Occipital lobe (tissue), 2 donors: ENCODE results near the gene EPOP. TPM values are rescaled to one million over a fixed set of nuclear protein-coding genes. Genes with fewer than 3 reads are reported as not detected.

Source experiments
- DNase-seq: peaks from one replicate; lab custom pipeline; 2025; lab: John Stamatoyannopoulos, UW
- total RNA-seq: library from RNA; depleted of rRNA; stranded (reverse); fragments of >200 nt; gene quantifications from one replicate; pipeline ENCODE4 v1.2.3, GENCODE V29; 2014

EPOP gene
- total RNA-seq, 1 donor from 2014 or later, result 1.6 TPM

DNA sequence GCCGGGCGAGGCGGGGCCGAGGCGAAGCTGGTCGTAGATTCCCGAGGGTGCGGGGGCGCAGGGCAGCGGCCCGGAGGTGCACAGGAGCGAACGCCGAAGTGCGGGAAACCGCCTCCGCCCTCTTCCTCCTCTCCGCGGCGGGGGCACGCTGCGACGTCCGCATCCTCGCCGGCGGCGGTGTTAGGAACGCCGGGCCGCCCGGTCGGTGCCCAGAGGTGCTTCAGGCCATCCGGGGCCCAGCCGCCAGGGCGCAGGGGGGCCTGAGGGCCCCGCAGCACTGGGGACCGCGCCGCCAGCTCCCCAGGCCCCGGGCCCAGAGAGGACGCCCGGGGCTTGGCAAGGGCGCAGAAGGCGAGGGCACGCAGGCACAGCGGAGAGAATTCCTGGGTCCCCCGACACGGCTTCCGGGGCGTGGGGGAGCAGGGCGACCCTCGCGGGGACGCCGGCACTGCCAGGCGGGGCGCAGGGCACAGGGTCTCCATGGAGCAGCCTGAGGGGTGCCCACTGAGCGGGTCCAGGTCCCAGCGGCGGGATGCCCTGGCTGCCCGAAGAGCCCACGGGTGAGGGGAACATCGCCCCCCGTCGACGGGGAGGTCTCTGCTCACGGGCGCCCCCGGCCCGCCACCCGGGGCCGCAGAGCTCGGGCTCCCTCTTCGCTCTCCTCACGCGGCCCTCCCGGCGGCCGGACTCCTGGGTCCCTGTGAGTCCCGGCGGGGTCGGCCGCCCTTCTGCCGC is 576 bp downstream of the EPOP start:
- no peak for DNase-seq

DNA sequence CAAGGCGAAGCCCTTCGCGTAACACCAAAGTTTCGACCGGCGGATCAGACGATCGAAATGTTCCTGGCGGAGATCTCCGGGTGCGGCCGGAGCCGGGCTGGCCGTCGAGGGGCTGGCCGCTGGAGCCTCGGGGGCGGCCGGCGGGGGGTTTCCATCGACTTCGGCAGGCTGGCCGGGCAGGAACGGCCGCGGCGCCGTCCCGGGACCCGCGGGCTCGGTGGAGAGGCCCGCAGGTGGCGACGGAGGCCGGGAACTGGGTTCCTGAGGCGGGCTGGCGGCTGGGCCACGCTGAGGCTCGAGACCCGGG is 1.1 kb downstream of the EPOP start:
- DNase-seq, result no peak

DNA sequence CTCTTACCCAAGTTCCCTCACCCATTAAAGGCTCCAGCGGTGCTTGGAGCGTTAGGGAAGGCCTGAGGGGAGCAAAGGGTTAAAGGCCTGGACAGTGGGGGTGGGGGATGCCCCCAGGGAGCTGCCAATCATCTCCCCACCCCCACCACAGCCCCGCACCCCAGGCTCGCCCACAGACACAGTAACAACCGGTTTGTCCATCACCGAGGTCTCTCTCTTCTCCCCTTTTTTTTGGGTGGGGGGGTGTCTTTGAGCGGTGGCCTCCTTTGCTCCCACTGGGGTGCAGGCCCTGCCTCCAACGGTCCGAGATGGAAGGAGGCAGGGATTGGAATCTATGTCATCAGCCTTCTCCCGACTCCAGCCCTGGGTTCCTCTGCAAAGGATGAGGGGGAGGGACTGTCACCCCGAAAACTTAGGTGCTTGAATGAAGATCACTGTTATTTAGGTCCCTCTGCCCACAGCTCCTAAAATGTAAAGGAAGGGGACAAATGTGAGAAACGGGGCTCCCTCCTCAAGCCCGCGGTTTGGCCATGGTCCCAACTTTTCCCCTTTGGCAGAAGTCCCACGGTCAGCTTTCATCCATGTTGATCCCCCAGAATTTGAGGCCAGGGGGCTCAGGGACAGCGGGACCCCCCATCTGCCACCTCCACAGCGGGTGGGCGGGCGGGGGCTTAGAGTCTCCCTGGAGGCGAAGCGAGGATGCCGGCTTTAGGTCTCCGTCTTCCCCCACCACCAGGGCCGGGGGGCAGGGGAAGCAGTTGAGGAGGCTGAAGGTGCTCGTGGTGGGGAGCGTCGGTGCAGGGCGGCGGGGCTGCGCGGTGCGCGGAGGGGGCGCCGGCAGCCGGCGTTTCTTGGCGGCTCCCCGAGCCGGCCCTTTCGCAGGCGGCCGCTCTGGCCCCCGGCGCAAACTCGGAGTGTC is 1.7 kb downstream of the EPOP start:
- no peak for DNase-seq

DNA sequence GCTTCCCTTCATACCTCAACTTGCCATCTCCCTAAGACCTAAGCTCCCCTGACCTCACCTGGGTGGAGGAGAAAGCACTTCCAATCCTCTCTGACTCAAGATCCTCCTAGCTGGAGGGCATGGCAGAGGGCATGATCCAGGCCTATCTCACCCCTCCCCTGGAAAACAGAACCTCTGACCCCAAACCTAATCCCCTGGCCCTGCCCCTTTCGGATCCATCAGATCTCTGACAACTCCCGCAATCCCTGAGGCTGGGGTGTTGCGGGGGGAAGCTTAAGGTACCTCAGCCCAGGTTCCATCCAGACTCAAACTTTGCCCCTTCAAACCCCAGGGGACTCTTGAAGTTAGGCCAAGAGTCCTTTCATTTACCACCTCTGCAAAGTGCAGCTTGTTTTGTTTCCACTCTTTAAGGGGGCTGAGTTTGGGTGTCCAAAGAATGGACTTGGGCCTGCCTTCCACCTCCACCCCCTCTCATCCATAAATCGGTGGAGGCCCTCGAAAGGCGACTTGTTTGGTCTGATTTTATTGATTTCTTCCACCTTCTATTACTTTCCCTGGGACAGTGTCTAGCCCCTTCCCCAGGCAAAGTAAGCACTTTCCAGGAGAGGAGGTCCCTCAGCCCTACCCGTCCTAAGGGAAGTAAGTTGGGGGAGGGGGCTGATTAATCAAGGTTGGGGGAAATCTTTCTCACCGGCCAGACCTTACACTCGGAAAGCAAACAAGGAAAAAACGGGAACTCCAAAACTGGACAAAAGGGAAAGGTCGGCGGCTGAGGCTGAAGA is 2.6 kb downstream of the EPOP start:
- DNase-seq, result no peak

DNA sequence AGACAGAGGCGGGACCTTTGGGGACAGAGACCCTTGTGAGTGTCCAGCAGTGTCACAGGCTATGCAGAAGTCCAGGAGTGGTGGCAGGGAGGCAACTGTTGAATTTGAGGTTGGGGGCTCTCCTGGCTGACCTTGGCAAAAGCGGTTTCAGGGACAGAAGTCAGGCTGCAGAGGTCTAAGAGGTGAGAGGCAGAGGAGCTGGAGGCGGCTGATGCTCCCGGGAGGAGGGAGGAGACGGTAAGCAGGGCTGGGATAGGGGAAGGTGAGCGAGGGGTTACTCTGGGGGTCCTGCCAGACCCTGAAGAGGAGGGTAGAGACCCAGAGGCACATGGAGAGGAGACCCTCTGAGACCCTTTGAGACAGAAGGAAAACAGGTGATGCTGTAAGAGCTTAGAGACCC is 5.2 kb downstream of the EPOP start:
- DNase-seq, result no peak

DNA sequence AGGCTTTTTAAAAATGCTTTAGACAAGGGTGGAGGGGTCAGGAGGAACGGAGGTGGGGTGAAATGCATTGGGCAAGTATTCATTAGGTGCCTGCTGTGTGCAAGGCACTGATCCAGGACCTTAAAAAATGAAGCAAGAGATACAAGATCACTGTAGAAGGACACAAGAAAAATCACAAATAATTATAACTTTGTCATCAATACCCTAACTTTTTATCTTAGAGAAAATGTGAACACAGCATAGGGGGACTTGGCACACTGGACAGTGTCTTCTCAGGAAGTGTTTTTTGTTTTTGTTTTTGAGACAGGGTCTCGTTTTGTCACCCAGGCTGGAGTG is 7.0 kb downstream of the EPOP start:
- DNase-seq, result no peak

DNA sequence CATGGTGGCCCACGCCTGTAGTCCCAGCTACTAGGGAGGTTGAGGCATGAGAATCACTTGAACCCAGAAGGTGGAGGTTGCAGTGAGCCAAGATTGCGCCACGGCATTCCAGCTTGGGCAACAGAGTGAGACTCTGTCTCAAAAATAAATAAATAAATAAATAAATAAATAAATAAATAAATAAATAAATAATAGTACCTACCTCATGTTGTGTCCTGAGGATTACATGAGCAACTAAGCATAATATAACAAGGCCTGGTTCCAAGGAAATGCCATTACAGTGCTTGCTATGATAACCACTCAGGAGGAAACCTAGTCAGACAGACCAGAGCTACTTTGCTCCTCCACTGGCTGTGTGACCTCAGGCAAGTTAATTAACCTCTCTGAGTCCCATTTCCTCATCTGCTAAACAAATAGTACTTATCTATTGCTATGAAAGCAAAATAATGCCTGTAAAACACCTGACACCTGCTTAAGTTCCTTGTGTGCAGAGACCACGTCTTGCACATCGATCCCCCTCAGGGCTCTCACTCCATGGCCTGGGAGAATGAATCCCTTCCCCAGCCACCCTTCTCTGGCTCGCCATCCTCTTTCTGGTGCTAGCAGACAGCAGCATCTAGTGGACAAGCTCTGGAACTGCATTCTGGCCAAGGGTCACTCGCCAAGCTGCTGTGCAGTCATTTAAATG is 7.5 kb downstream of the EPOP start:
- peak; percentile 50 for DNase-seq

DNA sequence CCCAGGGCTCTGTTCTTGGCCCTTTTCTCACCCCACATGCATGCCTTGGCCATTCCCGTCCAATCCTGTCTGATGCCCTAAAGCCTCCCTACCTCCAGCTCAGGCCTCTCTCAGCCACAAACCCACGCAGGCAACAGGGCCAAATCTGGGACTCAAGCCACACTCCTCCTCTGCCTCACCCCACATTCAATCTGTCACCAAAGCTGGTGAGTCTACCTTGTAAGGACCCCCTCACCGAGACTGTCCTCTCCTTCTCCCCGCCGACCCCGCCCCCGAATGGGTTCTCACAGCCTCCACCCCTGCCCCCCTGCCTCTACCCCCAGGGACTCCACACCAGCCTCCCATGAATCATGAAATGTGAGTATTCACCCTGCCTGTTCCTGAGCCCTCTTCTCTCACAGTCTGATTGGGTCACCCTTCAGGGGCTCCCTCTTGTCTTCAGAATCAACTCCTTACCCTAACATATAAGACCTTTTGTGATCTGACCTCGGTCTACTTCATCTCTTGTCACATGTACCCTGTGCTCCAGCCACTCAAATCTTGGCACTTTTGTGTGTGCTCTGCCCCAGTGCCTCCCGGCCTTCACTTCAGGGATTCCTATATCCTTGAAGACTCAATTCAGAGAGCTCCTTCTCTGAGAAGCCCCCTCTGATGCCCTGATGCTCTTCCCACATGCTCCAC is 10.7 kb downstream of the EPOP start:
- no peak for DNase-seq

DNA sequence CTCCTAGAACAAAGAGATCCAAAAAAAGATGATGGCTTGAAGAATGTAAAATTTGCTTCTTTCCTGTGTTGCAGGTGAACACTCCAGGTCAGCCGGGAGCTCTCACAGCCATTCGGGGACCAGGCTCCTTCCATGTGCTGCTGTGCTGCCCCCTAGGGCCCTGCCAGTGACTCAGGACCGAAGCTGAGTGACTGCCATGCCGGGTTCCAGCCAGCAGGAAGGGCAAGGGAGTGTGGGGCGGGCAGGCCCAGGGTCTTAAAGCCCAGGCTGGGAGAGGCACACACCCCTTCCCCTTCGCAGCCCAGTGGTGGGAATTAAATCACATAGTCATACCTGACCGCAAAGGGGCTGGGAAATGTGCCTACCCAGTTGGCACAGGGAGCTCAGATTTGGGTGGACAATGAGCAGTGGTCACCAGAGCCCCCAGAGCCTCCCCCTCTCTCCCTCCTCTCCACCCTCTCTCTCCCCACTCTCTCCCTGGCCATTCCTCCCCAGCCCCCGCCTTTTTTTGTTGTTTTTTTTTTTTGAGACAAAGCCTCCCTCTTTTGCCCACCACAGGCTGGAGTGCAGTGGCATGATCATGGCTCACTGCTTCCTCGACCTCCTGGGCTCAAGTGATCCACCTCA is 11.5 kb downstream of the EPOP start:
- DNase-seq, result no peak

DNA sequence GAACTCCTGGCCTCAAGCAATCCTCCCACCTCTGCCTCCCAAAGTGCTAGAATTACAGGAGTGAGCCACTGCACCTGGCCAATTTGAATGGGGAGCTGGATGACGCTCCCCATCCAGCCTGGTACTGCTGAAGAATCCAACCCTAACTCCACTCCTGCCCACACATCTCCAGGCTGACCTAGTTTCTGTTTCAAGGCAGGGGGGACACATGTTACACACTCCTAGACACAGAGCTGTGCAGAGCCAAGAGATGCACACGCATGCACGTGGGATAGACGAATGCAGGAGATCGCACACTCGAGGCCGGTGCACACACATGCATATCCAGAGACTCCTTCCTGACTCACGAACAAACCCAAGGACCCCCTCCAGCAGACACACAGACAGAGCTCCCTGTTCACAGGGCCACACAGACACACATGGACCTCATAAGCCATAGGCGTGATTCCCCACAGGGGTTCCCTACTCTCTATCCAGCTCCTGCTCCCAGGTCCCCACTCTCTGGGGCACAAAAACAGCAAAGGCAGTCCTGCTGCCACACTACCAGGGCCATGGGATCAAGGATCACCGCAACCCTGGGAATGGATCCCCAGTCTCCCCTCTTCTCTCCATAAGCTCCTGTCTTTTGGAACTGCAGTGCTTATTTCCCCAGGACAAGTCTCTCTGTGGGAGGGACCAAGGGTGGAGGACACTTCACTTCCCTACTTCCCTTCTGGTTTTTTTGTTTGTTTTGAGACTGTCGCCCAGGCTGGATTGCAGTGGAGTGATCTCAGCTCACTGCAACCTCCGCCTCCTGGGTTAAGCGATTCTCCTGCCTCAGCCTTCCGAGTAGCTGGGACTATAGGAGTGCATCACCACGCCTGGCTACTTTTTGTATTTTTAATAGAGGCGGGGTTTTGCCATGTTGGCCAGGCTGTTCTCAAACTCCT is 14.4 kb downstream of the EPOP start:
- peak; percentile 35 for DNase-seq

DNA sequence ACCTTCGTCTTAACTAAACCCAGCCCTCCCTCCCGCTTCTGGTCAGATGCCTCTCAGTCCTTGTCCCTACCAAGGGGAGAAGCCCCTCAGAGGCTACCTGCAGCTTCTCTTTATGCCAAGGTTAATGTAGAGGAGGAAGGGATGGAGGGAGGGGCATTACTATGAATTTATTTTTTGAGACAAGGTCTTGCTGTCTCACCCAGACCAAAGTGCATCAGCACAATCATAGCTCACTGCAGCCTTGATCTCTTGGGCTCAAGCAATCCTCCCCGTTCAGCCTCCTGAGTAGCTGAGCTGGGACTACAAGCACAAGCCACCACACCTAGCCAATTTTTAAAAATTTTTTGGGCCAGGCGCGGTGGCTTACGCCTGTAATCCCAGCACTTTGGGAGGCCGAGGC is 15.3 kb downstream of the EPOP start:
- DNase-seq, result no peak

DNA sequence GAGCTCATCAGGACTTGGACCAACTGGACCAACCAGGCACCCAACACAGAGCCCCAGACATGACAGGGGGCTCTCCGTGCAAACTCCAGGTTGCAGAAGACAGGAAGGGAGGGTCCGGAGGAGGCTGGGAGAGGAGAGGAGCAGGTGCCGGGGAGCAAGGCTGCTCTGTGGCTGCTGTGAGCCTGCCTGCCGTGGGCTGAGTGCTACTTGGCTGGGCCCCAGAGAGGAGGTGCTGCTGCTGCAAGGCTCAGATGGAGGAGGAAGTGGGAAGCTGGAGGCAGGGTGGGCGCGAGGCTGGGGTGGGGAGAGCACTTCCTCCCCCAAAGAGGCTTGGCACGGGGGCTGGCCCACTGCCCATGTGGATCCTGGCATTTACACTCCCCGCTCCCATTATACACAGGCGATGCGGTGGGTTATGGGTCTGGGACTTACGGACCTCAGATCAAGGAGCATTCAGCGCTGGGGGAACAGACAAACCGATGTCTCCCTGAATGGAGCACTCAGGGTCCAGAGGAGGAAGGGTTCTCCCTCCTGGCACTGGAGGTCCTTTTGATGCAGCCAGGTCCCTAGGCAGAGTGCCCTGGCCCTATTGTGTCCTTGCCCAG is 15.9 kb downstream of the EPOP start:
- DNase-seq, result peak; percentile 57

DNA sequence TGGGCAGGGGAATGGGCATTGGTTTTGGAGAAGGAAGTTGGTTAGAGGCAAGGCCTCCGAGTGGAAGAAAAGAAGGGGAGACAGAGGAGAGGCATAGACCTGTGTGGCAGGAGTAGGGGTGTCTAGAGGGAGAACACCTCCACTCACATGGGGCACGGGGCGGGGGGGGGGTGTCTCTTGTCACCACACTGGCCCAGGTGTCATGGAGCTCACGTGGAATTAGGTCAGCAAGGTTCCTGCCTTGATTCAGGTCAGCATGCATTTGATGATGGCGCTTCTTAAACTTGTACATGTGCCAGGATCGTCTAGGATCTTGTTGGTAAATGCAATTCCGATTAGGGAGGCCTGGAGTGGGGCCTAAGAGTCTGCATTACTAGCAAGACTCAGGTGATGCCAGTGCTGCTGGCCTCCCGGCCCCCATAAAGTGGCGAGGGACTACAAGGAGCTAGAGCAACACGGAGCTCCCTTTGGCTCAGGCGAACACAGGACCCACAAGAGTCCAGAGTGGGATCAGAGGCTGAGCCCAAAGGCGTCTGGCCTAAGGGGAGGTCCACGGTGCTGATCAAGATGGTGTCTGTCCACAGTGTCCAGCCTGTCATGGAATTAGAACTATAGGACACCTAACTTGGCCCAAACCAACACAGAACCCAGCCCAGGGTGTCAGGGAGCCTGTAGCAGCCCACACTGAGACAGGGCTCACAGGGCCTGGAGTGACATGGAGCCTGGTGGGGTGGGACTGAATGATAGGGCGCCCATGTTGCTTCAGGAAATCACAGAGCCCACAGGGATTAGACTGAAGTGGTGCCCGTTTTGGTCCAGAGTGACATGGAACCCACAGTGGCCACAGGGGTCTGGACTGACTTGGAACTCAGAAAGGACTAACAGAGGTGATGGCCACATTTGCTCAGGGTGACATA is 16.7 kb downstream of the EPOP start:
- no peak for DNase-seq

DNA sequence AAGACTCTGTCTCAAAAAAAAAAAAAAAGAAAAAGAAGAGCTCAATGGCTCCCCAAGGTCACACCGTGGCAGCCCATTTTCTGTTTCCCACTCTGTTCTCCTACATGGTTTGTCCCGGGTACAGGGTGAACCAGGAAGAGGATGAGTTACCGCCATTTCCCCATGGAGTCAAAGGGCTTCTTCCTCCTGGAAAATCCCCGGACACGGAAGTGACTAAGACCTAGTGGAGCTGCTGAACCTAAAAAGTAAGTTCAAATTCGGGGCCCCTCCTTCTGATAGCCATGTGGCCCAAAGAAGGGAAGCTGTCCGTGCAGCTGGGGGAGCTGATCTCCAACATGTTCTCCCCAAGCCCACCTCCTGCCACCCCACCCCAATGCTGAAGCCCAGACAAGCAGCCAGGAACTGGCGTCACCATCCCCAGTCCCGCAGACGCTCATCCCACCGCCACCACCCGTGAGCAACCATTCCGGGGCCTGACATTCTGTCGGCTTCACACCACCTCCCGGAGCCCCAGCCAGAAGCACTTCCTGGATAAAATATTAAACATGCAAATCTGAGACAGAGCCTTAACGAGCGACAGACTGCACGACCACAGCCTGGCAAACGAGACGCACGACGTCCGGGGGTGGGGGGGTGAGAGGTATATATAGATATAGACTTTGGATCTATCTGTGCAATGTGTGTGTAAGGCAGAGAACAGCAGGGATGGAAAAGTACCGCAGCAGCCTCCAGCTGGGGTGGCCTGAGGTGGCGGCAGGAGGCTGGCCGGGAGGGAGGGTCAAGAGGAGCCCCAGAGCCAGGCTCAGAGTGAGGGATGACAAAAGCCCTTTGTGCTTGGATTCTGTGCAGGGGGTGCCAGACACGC is 17.6 kb downstream of the EPOP start:
- DNase-seq, result peak; percentile 77

DNA sequence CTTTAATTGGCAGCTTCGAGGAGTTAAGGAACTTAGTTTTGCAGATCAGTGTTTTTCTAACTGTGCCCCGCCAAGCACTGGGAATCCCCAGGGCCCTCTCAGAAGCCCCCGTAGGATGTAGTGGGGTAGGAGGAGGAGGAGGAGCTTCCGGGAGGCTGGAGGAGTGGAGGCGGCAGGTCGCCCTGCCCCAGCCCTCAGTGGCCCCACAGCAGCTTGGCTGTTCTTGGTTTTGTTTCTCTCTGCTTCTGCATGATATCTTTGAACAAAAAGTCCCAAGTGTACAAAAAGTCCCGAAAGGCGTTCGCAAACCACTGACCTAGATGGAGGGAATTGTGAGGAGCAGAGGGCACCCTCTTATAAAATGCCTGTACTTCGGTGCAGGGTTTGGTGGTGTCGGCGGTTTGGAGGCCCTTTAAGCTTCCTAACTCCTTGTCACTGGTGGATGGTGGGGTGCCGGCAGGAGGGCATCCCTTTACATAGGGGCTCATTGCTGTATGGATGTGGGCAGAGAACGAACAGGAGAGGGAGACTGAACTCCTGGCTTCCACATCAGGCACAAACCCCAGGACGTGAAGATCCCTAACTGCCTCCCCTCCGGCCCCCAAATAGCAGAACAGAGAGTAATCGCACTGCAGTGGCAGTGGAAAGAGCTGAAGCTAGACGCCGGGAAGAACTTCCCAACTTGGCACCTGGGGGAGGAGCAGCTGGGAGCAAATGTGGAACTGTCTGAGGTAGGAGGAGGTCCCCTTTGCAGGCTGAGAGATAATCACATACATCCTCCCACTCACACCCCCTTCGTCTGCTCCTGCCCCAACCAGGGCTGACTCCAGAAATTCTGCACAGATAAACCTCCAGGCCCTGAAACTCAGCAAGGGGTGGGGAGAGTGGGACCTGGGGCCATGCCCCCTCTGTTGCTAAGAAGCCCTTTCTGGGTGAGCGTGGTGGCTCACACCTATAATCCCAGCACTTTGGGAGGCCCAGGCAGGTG is 20.1 kb downstream of the EPOP start:
- DNase-seq, result no peak

DNA sequence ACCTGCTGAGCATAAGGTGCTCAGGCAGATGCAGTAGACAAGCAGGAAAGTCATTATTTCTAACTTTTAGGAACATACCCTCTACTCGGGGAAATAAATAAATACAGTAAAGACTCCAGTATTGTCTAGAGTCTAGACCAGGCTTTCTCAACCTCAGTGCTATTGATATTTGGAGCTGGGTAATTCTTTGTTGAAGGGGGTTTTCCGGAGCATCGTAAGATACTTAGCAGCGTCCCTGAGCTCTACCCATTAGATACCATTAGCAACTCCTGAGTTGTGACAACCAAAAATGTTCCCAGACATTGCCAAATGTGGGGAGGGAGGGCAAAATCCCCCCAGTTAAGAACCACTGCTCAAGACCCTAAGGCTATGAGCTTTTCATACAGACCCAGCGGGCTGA is 21.1 kb downstream of the EPOP start:
- DNase-seq, result no peak
